Chondrocyte (in vitro differentiated cells): ENCODE measurements around the gene KRTAP4-16. TPM values are rescaled to one million over a fixed set of nuclear protein-coding genes. Genes with fewer than 3 reads are reported as not detected.

Experiments used
- DNase-seq: peaks from one replicate; pipeline ENCODE4 v3.0.0; 2021; ENCODE audit warnings: mixed read lengths, low spot score
- H3K27ac Mint-ChIP-seq: one replicate; pipeline ENCODE4 v1.8.0; 2021; ENCODE audit warnings: mild to moderate bottlenecking, moderate library complexity, mixed read lengths; ENCODE audit not compliant: unreplicated experiment
- H3K27me3 Mint-ChIP-seq: 2 replicates; pipeline ENCODE4 v1.8.0; 2021; ENCODE audit warnings: low read depth, mixed read lengths
- H3K36me3 Mint-ChIP-seq: 2 replicates; pipeline ENCODE4 v1.8.0; 2021; ENCODE audit warnings: low read depth, mixed read lengths
- H3K4me1 Mint-ChIP-seq: 2 replicates; pipeline ENCODE4 v1.8.0; 2021; ENCODE audit warnings: low read depth, mild to moderate bottlenecking, mixed read lengths
- H3K4me3 Mint-ChIP-seq: one replicate; pipeline ENCODE4 v1.8.0; 2021; ENCODE audit warnings: mild to moderate bottlenecking, moderate library complexity, mixed read lengths; ENCODE audit not compliant: unreplicated experiment
- H3K9me3 Mint-ChIP-seq: 2 replicates; pipeline ENCODE4 v1.8.0; 2021; ENCODE audit warnings: low read depth, mixed read lengths
- total RNA-seq: library from RNA; stranded (reverse); gene quantifications from 3 replicates; pipeline ENCODE4 v1.2.1, GENCODE V29; 2021
- TF ChIP-seq, protein P1 (sequence below): fragments of 200-600 bp; sonication (generic); IDR thresholded peaks from 2 replicates; pipeline ENCODE4 v1.5.0; 2021; ENCODE audit warnings: antibody characterized with exemption, mild to moderate bottlenecking, moderate library complexity

Gene KRTAP4-16
- total RNA-seq, 1 donor from 2014 or later = not detected

DNA sequence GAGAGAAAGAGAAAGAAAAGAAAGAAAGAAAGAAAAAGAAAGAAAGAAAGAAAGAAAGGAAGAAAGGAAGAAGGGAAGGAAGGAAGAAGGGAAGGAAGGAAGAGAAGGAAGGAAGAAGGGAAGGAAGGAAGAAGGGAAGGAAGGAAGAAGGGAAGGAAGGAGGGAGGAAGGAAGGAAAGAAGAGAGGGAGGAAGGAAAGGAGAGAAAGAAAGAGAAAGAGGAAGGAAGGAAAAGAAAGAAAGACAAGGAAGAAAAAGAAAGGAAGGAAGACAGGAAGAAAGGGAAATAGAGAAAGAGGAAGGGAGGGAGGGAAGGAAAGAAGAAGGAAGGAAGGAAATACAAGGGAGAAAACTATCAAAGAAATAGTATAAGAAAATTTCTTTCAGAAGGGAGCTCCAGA is 25.2 kb downstream of the KRTAP4-16 start:
- Mint-ChIP-seq H3K4me3 (no peak overlapping the region), H3K27me3 (no peaks in the 10 kb centered on the region), H3K4me1 (peaks cover under 1% of the 10 kb centered on the region), H3K36me3 (no peaks in the 10 kb centered on the region), H3K27ac (no peak overlapping the region), H3K9me3 (no peaks in the 10 kb centered on the region)
- no peak for DNase-seq
- TF ChIP-seq, protein P1, sequence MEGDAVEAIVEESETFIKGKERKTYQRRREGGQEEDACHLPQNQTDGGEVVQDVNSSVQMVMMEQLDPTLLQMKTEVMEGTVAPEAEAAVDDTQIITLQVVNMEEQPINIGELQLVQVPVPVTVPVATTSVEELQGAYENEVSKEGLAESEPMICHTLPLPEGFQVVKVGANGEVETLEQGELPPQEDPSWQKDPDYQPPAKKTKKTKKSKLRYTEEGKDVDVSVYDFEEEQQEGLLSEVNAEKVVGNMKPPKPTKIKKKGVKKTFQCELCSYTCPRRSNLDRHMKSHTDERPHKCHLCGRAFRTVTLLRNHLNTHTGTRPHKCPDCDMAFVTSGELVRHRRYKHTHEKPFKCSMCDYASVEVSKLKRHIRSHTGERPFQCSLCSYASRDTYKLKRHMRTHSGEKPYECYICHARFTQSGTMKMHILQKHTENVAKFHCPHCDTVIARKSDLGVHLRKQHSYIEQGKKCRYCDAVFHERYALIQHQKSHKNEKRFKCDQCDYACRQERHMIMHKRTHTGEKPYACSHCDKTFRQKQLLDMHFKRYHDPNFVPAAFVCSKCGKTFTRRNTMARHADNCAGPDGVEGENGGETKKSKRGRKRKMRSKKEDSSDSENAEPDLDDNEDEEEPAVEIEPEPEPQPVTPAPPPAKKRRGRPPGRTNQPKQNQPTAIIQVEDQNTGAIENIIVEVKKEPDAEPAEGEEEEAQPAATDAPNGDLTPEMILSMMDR = no peak

GRCh38 chr17:41073676-41074075 is 28.3 kb downstream of the KRTAP4-16 start:
- Mint-ChIP-seq H3K4me3 (no peak overlapping the region), H3K4me1 (no peaks in the 10 kb centered on the region), H3K9me3 (no peaks in the 10 kb centered on the region), H3K27ac (no peak overlapping the region), H3K27me3 (no peaks in the 10 kb centered on the region), H3K36me3 (no peaks in the 10 kb centered on the region)
- TF ChIP-seq, protein P1 = no peak
- DNase-seq = no peak

DNA sequence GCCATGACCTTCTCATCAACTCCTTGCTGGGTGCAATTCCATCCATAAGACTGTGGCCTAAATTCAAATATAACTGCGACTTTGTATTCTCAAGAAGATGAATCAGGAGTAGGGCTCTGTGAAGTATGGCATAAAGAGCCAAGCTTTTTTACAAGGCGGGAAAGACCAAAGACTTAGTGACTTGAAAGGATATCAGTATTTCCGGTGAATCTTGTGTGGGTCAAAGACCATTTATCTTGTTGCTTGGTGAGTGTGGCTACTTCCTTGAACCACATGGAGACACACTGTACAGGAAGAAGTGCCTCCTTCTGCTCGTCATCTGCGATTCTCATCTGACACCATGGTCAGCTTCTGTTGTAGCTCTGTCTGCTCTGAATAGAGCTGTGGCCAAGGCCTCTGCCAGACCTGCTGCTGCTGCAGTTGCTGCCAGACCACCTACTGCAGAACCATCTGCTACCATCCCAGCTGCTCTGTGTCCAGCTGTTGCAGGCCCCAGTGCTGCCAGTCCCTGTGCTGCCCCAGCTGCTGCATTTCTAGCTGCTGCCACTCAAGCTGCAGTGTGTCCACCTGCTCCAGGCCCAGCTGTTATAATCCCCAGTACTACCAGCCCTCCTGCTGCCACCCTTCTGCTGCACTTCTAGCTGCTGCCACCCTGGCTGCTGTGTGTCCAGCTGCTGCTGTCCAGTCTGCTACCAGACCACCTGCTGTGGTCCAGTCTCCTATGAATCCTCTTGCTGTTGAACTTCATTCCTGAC is 30.2 kb downstream of the KRTAP4-16 start:
- H3K27me3 Mint-ChIP-seq = no peaks in the 10 kb centered on the region
- no peaks in the 10 kb centered on the region for H3K9me3 Mint-ChIP-seq
- no peaks in the 10 kb centered on the region for H3K36me3 Mint-ChIP-seq
- TF ChIP-seq, protein P1 = no peak
- H3K4me1 Mint-ChIP-seq = no peaks in the 10 kb centered on the region
- H3K4me3 Mint-ChIP-seq = no peak overlapping the region
- H3K27ac Mint-ChIP-seq = no peak overlapping the region
- DNase-seq = no peak

GRCh38 chr17:41069031-41069430 is 33.0 kb downstream of the KRTAP4-16 start:
- H3K27me3 Mint-ChIP-seq = no peaks in the 10 kb centered on the region
- no peak for DNase-seq
- no peak overlapping the region for H3K4me3 Mint-ChIP-seq
- no peak overlapping the region for H3K27ac Mint-ChIP-seq
- peaks cover 10% of the 10 kb centered on the region for H3K4me1 Mint-ChIP-seq
- TF ChIP-seq, protein P1 = no peak
- no peaks in the 10 kb centered on the region for H3K36me3 Mint-ChIP-seq
- H3K9me3 Mint-ChIP-seq = no peaks in the 10 kb centered on the region

DNA sequence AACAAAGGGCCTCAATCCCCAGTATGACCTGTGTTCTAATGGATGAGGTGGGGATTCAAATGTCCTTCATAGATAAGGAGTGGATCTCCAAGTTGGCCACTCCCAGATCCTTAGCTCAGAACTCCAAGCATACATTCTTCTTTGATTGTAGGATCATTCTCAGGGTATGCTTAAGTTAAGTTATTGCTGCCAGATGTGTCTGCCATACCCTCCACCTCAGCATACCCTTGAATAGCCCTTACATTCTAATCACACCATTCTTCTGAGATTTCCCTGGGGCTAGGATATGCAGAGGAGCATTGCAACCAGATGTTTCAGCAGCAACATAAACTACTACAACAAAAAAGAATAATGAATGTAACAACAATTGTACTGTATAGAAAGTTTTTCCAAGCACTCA is 34.7 kb downstream of the KRTAP4-16 start:
- Mint-ChIP-seq H3K4me1 (peaks cover 24% of the 10 kb centered on the region), H3K36me3 (no peaks in the 10 kb centered on the region), H3K27ac (no peak overlapping the region), H3K4me3 (no peak overlapping the region), H3K27me3 (no peaks in the 10 kb centered on the region), H3K9me3 (no peaks in the 10 kb centered on the region)
- TF ChIP-seq, protein P1 = no peak
- no peak for DNase-seq
